ENCODE measurements around the gene SLC22A5. TPM values are rescaled to one million over a fixed set of nuclear protein-coding genes. Genes with fewer than 3 reads are reported as not detected.

Gene SLC22A5
- total RNA-seq, 1 experiment from 2014 or later: 3.6 TPM

GRCh38 chr5:132423438-132423898 lies 54.0 kb downstream of the SLC22A5 start (continued):
- no peak for TF ChIP-seq AFF4 (CRISPR knock-in tag; IDR thresholded peaks at IDR 0.05; ENCODE audit: borderline replicate concordance)
- TF ChIP-seq NR1H2 (CRISPR knock-in tag; IDR thresholded peaks at IDR 0.05): no peak
- no peak for TF ChIP-seq ZBTB43 (CRISPR knock-in tag; IDR thresholded peaks at IDR 0.05)
- no peak for TF ChIP-seq NFATC4 (CRISPR knock-in tag; IDR thresholded peaks at IDR 0.05)
- TF ChIP-seq NFE2L1 (CRISPR knock-in tag; IDR thresholded peaks at IDR 0.05): no peak

GRCh38 chr5:132424167-132424880 lies 54.8 kb downstream of the SLC22A5 start:
- ChIA-PET POLR2A (interaction anchor here (1.0 kb wide), 1 partner anchor 72 kb away, joined by 3 read pairs; no protein-coding TSS in a partner anchor), CTCF (interaction anchor here (1.0 to 2.1 kb wide), 3 partner anchors 31 to 77 kb away, joined by 3 to 10 read pairs (median 5); no protein-coding TSS in a partner anchor)
- ATAC-seq (no peak), DNase-seq (ENCODE audit: low spot score) (no peak)
- H3K4me3 Mint-ChIP-seq: no peak overlapping the region
- H3K27me3 Mint-ChIP-seq (ENCODE audit: low read depth): no peaks in the 10 kb centered on the region
- H3K27ac Mint-ChIP-seq: no peak overlapping the region
- H3K36me3 Mint-ChIP-seq: no peaks in the 10 kb centered on the region
- TF ChIP-seq ZBTB43 (CRISPR knock-in tag; IDR thresholded peaks at IDR 0.05) (no peak), ATF3 (CRISPR knock-in tag; conservative IDR thresholded peaks at IDR 0.05) (no peak), SMAD3 (CRISPR knock-in tag; IDR thresholded peaks at IDR 0.05; ENCODE audit: borderline replicate concordance) (no peak), PREB (CRISPR knock-in tag; IDR thresholded peaks at IDR 0.05; ENCODE audit: borderline replicate concordance) (no peak), ATF2 (CRISPR knock-in tag; IDR thresholded peaks at IDR 0.05; ENCODE audit: borderline replicate concordance, low read depth) (no peak), ZNF232 (CRISPR knock-in tag; IDR thresholded peaks at IDR 0.05) (no peak), HMGA2 (CRISPR knock-in tag; IDR thresholded peaks at IDR 0.05) (no peak), NR1H2 (CRISPR knock-in tag; IDR thresholded peaks at IDR 0.05) (no peak), FOXJ3 (CRISPR knock-in tag; IDR thresholded peaks at IDR 0.05; ENCODE audit: borderline replicate concordance) (no peak), AFF4 (CRISPR knock-in tag; IDR thresholded peaks at IDR 0.05; ENCODE audit: borderline replicate concordance) (no peak), ESRRA (CRISPR knock-in tag; IDR thresholded peaks at IDR 0.05; ENCODE audit: borderline replicate concordance) (no peak), FOXP4 (CRISPR knock-in tag; IDR thresholded peaks at IDR 0.05) (no peak), USF1 (CRISPR knock-in tag; IDR thresholded peaks at IDR 0.05) (no peak)
- H3K9me3 Mint-ChIP-seq: no peaks in the 10 kb centered on the region
- H3K4me1 Mint-ChIP-seq: peaks cover 31% of the 10 kb centered on the region

Data from WTC11 (cell line).